ENCODE measurements around the gene OR8K3. TPM values are rescaled to one million over a fixed set of nuclear protein-coding genes. Genes with fewer than 3 reads are reported as not detected.

The OR8K3 gene
- total RNA-seq = not detected in 2 replicates
- polyA plus RNA-seq = not detected in 2 replicates
- polyA plus RNA-seq (2011; cell fraction: cytosol; rRNA removed) = not detected in 2 replicates
- not detected in 2 replicates for polyA plus RNA-seq (2011; cell fraction: nucleus; rRNA removed)
- polyA plus RNA-seq (2012) = not detected in 2 replicates
- polyA minus RNA-seq = not detected in 2 replicates
- not detected for polyA minus RNA-seq (2011; cell fraction: cytosol; rRNA and poly(A)+ RNA removed)
- not detected in 2 replicates for polyA minus RNA-seq (2011; cell fraction: nucleus; rRNA and poly(A)+ RNA removed)
- Bru-seq, nascent RNA = not detected
- BruChase-seq, experiment 1, labeled RNA remaining after a 6-hour chase = not detected
- BruChase-seq, experiment 2, labeled RNA remaining after a 2-hour chase = not detected
- long read RNA-seq = 0 reads

- FAIRE-seq (no peak), DNase-seq (ENCODE audit: low read depth, low spot score) (no peak)
- Histone ChIP-seq H3K4me2 (ENCODE audit: insufficient read depth, low read length) (no peak within 1 kb of the TSS), H3K9me1 (replicated peaks; ENCODE audit: control insufficient read depth, extremely low read depth, insufficient read depth, low read length) (no peaks in the 10 kb centered on the region), H3K27me3 (ENCODE audit: control insufficient read depth in 2 of 2, insufficient read depth in 2 of 2, low read length in 2 of 2) (no peaks in the 10 kb centered on the region), H3K4me1 (ENCODE audit: control insufficient read depth, extremely low read depth, insufficient read depth, low read length) (no peaks in the 10 kb centered on the region), H2AFZ (ENCODE audit: low read depth, low read length) (no peak within 1 kb of the TSS), H3K27ac (ENCODE audit: insufficient read depth, low read depth, low read length) (no peak within 1 kb of the TSS), H3K9me3 (replicated peaks; ENCODE audit: control insufficient read depth, insufficient read depth, low read length) (peaks cover 3% of the 10 kb centered on the region), H3K4me3 (replicated peaks in 1 of 3; ENCODE audit: insufficient read depth in 1 of 3, low read depth in 1 of 3, low read length in 3 of 3) (no peak within 1 kb of the TSS), H3K9ac (replicated peaks; ENCODE audit: extremely low read depth, insufficient read depth, low read length) (no peak within 1 kb of the TSS), H3K79me2 (ENCODE audit: control insufficient read depth, insufficient read depth, low read length) (no peaks in the 10 kb centered on the region), H4K20me1 (replicated peaks; ENCODE audit: control insufficient read depth, extremely low read depth, insufficient read depth, low read length) (no peaks in the 10 kb centered on the region), H3K36me3 (ENCODE audit: control insufficient read depth in 2 of 2, extremely low read depth in 1 of 2, insufficient read depth in 2 of 2, low read length in 2 of 2) (no peaks in the 10 kb centered on the region)
- dilution Hi-C loops (cut with MboI; ENCODE audit: extremely low pct_ligation_motif_present, low sequenced_read_pairs) (no loop called here), intact Hi-C loops (cut with micrococcal nuclease) (no loop called here)
- CTCF ChIA-PET = no interaction called here
- no TSS peak for BruUV-seq (replicated peaks)
- TF ChIP-seq FOS (IDR thresholded peaks at IDR 0.05; ENCODE audit: borderline replicate concordance, insufficient read depth, low read length) (no peak), POLR2AphosphoS5 (IDR thresholded peaks at IDR 0.05; ENCODE audit: insufficient read depth, low read depth, low read length) (no peak)
- POLR2A ChIA-PET = no interaction called here
Observed at GRCh38 chr11:56314844-56315243, at the start of gene OR8K3. Gene OR8K3 (plus strand): TSS chr11:56315144. CDS start chr11:56318307, 3,163 bp downstream.

- no TSS peak for BruUV-seq (replicated peaks)
- FAIRE-seq (no peak), DNase-seq (ENCODE audit: low read depth, low spot score) (no peak)
- Histone ChIP-seq H4K20me1 (replicated peaks; ENCODE audit: control insufficient read depth, extremely low read depth, insufficient read depth, low read length) (no peaks in the 10 kb centered on the region), H3K27ac (ENCODE audit: insufficient read depth, low read depth, low read length) (no peak overlapping the region), H3K9me3 (replicated peaks; ENCODE audit: control insufficient read depth, insufficient read depth, low read length) (no peaks in the 10 kb centered on the region), H3K79me2 (ENCODE audit: control insufficient read depth, insufficient read depth, low read length) (no peaks in the 10 kb centered on the region), H2AFZ (ENCODE audit: low read depth, low read length) (no peak overlapping the region), H3K9ac (replicated peaks; ENCODE audit: extremely low read depth, insufficient read depth, low read length) (no peak overlapping the region), H3K4me3 (replicated peaks in 1 of 3; ENCODE audit: insufficient read depth in 1 of 3, low read depth in 1 of 3, low read length in 3 of 3) (no peak overlapping the region), H3K36me3 (ENCODE audit: control insufficient read depth in 2 of 2, extremely low read depth in 1 of 2, insufficient read depth in 2 of 2, low read length in 2 of 2) (no peaks in the 10 kb centered on the region), H3K4me2 (ENCODE audit: insufficient read depth, low read length) (no peak overlapping the region), H3K27me3 (ENCODE audit: control insufficient read depth in 2 of 2, insufficient read depth in 2 of 2, low read length in 2 of 2) (no peaks in the 10 kb centered on the region), H3K4me1 (ENCODE audit: control insufficient read depth, extremely low read depth, insufficient read depth, low read length) (no peaks in the 10 kb centered on the region), H3K9me1 (replicated peaks; ENCODE audit: control insufficient read depth, extremely low read depth, insufficient read depth, low read length) (no peaks in the 10 kb centered on the region)
- dilution Hi-C loops (cut with MboI; ENCODE audit: extremely low pct_ligation_motif_present, low sequenced_read_pairs) = no loop called here
- CTCF ChIA-PET = no interaction called here
- intact Hi-C loops (cut with micrococcal nuclease) = no loop called here
- POLR2A ChIA-PET = no interaction called here
- no peak for TF ChIP-seq EZH2 (IDR thresholded peaks at IDR 0.05; ENCODE audit: borderline replicate concordance, low read depth, low read length, severe bottlenecking)
- no peak for TF ChIP-seq CTCF (IDR thresholded peaks at IDR 0.05; ENCODE audit: extremely low read depth in 1 of 2, insufficient read depth in 1 of 2, low read depth in 1 of 2, low read length in 2 of 2)
- no peak for TF ChIP-seq GATA2 (IDR thresholded peaks at IDR 0.05; ENCODE audit: insufficient read depth, insufficient read length, low read depth, low read length)
- TF ChIP-seq POLR2AphosphoS5 (IDR thresholded peaks at IDR 0.05; ENCODE audit: insufficient read depth, low read depth, low read length) = no peak
- TF ChIP-seq MYC (IDR thresholded peaks at IDR 0.05; ENCODE audit: low read depth, low read length) = no peak
- TF ChIP-seq FOS (IDR thresholded peaks at IDR 0.05; ENCODE audit: borderline replicate concordance, insufficient read depth, low read length) = no peak
- TF ChIP-seq POLR2A (IDR thresholded peaks at IDR 0.05; ENCODE audit: low read depth, low read length) = no peak
- TF ChIP-seq MAX (IDR thresholded peaks at IDR 0.05; ENCODE audit: insufficient read depth, insufficient read length) = no peak
Observed at GRCh38 chr11:56271092-56271491, 43.9 kb upstream of the OR8K3 start.
